Prostate gland (tissue), 2 donors: ENCODE data around the gene SLC2A4. TPM values are rescaled to one million over a fixed set of nuclear protein-coding genes. Genes with fewer than 3 reads are reported as not detected.

Source experiments
- DNase-seq: peaks from one replicate; pipeline ENCODE4 v3.0.0-alpha.2; 2019; ENCODE audit warnings: low spot score
- H3K27ac ChIP-seq, 2 donors: fragments of 200-600 bp; sonication (generic); 2 replicates each; pipeline ENCODE4 v1.5.1; 2017 to 2019
- H3K27me3 ChIP-seq: fragments of 200-600 bp; sonication (generic); replicated peaks from 2 replicates; pipeline ENCODE4 v1.5.1; 2019; ENCODE audit not compliant: insufficient read depth
- H3K36me3 ChIP-seq, 2 donors: fragments of 200-600 bp; sonication (generic); 1 replicate in 1 of 2; 2 replicates in 1 of 2; pipeline versions ENCODE4 v1.5.1 to v1.8.1; 2017 to 2019
- H3K4me1 ChIP-seq: fragments of 200-600 bp; sonication (generic); replicated peaks from 2 replicates; pipeline ENCODE4 v1.5.1; 2019
- H3K4me3 ChIP-seq, 2 donors: fragments of 200-600 bp; sonication (generic); 2 replicates each; pipeline ENCODE4 v1.5.1; 2017 to 2019
- H3K9me3 ChIP-seq: fragments of 200-600 bp; sonication (generic); 2 replicates; pipeline ENCODE4 v1.5.1; 2017
- CTCF ChIP-seq, 4 experiments: fragments of 200-600 bp in 2 of 4; fragments of 450-650 bp in 2 of 4; sonication (generic) in 2 of 4; IDR thresholded peaks; 1 replicate in 3 of 4; 2 replicates in 1 of 4; pipeline ENCODE4 v1.5.1; 2016 to 2019; ENCODE audit warnings: antibody characterized with exemption in 4 of 4, mild to moderate bottlenecking in 2 of 4, moderate library complexity in 2 of 4
- POLR2A ChIP-seq: fragments of 450-650 bp; IDR thresholded peaks from one replicate; pipeline ENCODE4 v1.6.1; 2016; ENCODE audit warnings: antibody characterized with exemption, mild to moderate bottlenecking
- POLR2AphosphoS5 ChIP-seq: sonication (generic); formaldehyde crosslinking; IDR thresholded peaks from one replicate; pipeline ENCODE4 v1.6.1; 2017; ENCODE audit warnings: antibody characterized with exemption
- WGBS: methylation state at CpG from one replicate; pipeline ENCODE4 v1.1.5; 2018; 5-methylcytosine and 5-hydroxymethylcytosine counted together
- intact Hi-C: fragments of 100-400 bp; cut with DNase I; formaldehyde crosslinking; loops from one replicate; pipeline ENCODE4 v1.14.2; 2022
- total RNA-seq, 2 donors: library from RNA; depleted of rRNA; stranded (reverse); fragments of >200 nt; gene quantifications; one replicate each; pipeline ENCODE4 v1.1.0, GENCODE V29; 2016

SLC2A4 gene
- total RNA-seq, 2 donors from 2014 or later: 13.8 to 27.4 TPM

- TF ChIP-seq CTCF (IDR thresholded peaks at IDR 0.05) (no peak), POLR2AphosphoS5 (no peak), POLR2A (no peak)
Measured at GRCh38 chr17:7285679-7286078, 4.2 kb downstream of the SLC2A4 start.

GRCh38 chr17:7289256-7290032, 7.9 kb downstream of the SLC2A4 start:
- H3K4me3 ChIP-seq: no peak overlapping the region
- H3K27ac ChIP-seq: no peak overlapping the region
- H3K36me3 ChIP-seq: no peaks in the 10 kb centered on the region
- WGBS: 77% methylated on average over 18 of the region's 18 CpGs
- TF ChIP-seq POLR2AphosphoS5 (no peak), CTCF (IDR thresholded peaks at IDR 0.05) (no peak), POLR2A (no peak)
- no peak for DNase-seq
- no peaks in the 10 kb centered on the region for H3K27me3 ChIP-seq
- no peaks in the 10 kb centered on the region for H3K9me3 ChIP-seq
- intact Hi-C loops: loop anchor here (10.0 kb wide), 1 partner anchor 245 kb away; the partner anchor contains the start of gene SLC16A11
- H3K4me1 ChIP-seq: peaks cover 4% of the 10 kb centered on the region

More at GRCh38 chr17:7285679-7286078, 4.2 kb downstream of the SLC2A4 start:
- peaks cover 9% of the 10 kb centered on the region for H3K4me1 ChIP-seq
- 88% methylated on average over 11 of the region's 12 CpGs for WGBS
- no peaks in the 10 kb centered on the region for H3K9me3 ChIP-seq
- no peaks in the 10 kb centered on the region for H3K27me3 ChIP-seq
- intact Hi-C loops: loop anchor here (10.0 kb wide), 1 partner anchor 241 kb away; the partner anchor contains the start of gene SLC16A11
- H3K27ac ChIP-seq: no peak overlapping the region
- no peaks in the 10 kb centered on the region for H3K36me3 ChIP-seq
- no peak for DNase-seq
- no peak overlapping the region for H3K4me3 ChIP-seq

- no peak for DNase-seq
- TF ChIP-seq POLR2A (no peak), POLR2AphosphoS5 (no peak), CTCF (IDR thresholded peaks at IDR 0.05) (no peak)
- no peaks in the 10 kb centered on the region for H3K36me3 ChIP-seq
- WGBS: 93% methylated on average over 19 of the region's 19 CpGs
- H3K4me3 ChIP-seq: no peak overlapping the region
- no peaks in the 10 kb centered on the region for H3K27me3 ChIP-seq
- H3K4me1 ChIP-seq: peaks cover 10% of the 10 kb centered on the region
- no peaks in the 10 kb centered on the region for H3K9me3 ChIP-seq
- intact Hi-C loops: no loop called here
- H3K27ac ChIP-seq: no peak overlapping the region
Measured at GRCh38 chr17:7290166-7290565, 8.6 kb downstream of the SLC2A4 start.

- Histone ChIP-seq H3K4me3 (no peak overlapping the region), H3K27ac (no peak overlapping the region), H3K9me3 (no peaks in the 10 kb centered on the region), H3K4me1 (peaks cover 10% of the 10 kb centered on the region), H3K36me3 (no peaks in the 10 kb centered on the region), H3K27me3 (no peaks in the 10 kb centered on the region)
- intact Hi-C loops: no loop called here
- 73% methylated on average over 11 of the region's 11 CpGs for WGBS
- DNase-seq: no peak
- TF ChIP-seq POLR2AphosphoS5 (no peak), POLR2A (no peak), CTCF (IDR thresholded peaks at IDR 0.05) (no peak)
Measured at GRCh38 chr17:7290685-7291084, 9.2 kb downstream of the SLC2A4 start.

GRCh38 chr17:7292194-7292593, 10.7 kb downstream of the SLC2A4 start:
- intact Hi-C loops: no loop called here
- DNase-seq: no peak
- TF ChIP-seq POLR2A: no peak
- TF ChIP-seq POLR2AphosphoS5: no peak
- no peak for TF ChIP-seq CTCF (IDR thresholded peaks at IDR 0.05)
- Histone ChIP-seq H3K27ac (no peak overlapping the region), H3K4me1 (peaks cover 13% of the 10 kb centered on the region), H3K36me3 (no peaks in the 10 kb centered on the region), H3K4me3 (no peak overlapping the region), H3K9me3 (no peaks in the 10 kb centered on the region), H3K27me3 (no peaks in the 10 kb centered on the region)
- 50% methylated on average over 2 of the region's 2 CpGs for WGBS
